Right lung (tissue), 10 donors: ENCODE data around the gene SVEP1. TPM values are rescaled to one million over a fixed set of nuclear protein-coding genes. Genes with fewer than 3 reads are reported as not detected.
"Not testable (repeated sequence)": the region's sequence is repeated elsewhere in the genome, so short reads cannot be mapped to it uniquely, and the experiment has no call there.

ENCODE experiments used
- DNase-seq, 2 donors: peaks; one replicate each; pipeline ENCODE4 v3.0.0-alpha.2; 2013
- long read RNA-seq, 8 donors: transcript quantifications; one replicate each; lab custom pipeline, GENCODE V29; 2026
- polyA plus RNA-seq, 5 donors: library from polyadenylated mRNA; unstranded; fragments of 120-200 nt; gene quantifications; one replicate each; pipeline versions ENCODE4 v1.2.1 to v1.2.3, GENCODE V29; 2013; ENCODE audit warnings: inconsistent platforms in 1 of 5, low replicate concordance in 1 of 5; ENCODE audit not compliant: insufficient read length in 5 of 5, insufficient read depth in 1 of 5

Gene SVEP1
- 10 to 100 TPM; 15.8 to 31.9 (median 27.7) TPM for polyA plus RNA-seq
- long read RNA-seq, donor 1, partial matches to known transcripts: 27 of 28 reads
- long read RNA-seq, donor 1, other reads (novel, unspliced or antisense): 0 of 28 reads
- long read RNA-seq, donor 2, partial matches to known transcripts: 10 of 10 reads
- long read RNA-seq, donor 2, other reads (novel, unspliced or antisense): 0 of 10 reads
- long read RNA-seq, donor 3, partial matches to known transcripts: 0 of 1 reads
- long read RNA-seq, donor 3, other reads (novel, unspliced or antisense): 0 of 1 reads
- long read RNA-seq, donor 4: 0 reads
- long read RNA-seq, donor 5, partial matches to known transcripts: 0 of 1 reads
- long read RNA-seq, donor 5, other reads (novel, unspliced or antisense): 0 of 1 reads
- long read RNA-seq, donor 6, partial matches to known transcripts: 18 of 19 reads
- long read RNA-seq, donor 6, other reads (novel, unspliced or antisense): 0 of 19 reads
- long read RNA-seq, donor 7: 0 reads
- long read RNA-seq, donor 8: 0 reads

DNA sequence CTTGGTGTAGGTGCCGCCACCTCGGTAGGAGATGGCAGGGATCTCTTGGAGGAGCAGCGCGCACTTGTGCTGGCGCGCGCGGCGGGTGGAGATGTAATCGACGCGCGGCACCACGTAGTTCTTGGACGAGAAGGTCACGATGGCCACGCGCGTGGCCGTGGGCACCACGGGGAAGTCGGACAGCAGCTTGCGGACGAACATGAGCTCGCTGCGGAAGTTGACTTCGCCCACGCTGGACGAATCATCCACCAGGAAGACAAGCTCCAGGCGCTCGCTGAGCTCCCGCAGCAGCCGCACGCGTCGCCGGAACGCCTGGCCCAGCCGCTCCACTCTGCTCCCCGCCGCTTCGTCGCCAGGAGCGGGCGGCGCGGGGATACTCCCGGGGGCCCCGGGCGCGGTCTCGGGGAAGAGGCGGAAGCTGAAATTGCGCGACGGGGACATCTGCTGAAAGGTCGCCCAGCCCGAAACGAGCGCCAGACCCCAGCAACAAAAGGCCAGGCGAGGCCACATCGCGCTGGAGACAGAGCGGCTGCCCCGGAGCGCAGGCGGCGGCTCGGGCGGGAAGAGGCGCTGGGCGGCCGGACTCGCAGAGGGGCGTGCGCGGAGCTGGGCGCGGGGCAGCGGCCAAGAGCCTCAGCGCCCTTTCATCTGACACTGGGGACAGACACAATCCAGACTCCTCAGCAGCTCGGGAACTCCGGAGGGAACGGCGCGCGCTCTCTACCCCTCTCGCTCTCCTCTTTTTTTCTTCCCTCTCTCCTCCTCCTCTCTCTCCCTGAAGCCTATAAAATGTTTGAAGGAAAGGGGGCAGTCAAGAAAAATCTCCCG is at the start of gene SVEP1:
Gene SVEP1, minus strand, starts transcription at position 708 of the 828 bp plus-strand sequence. Its CDS starts 198 bp downstream, at position 510.
- DNase-seq: peak; percentile 73 to 75

DNA sequence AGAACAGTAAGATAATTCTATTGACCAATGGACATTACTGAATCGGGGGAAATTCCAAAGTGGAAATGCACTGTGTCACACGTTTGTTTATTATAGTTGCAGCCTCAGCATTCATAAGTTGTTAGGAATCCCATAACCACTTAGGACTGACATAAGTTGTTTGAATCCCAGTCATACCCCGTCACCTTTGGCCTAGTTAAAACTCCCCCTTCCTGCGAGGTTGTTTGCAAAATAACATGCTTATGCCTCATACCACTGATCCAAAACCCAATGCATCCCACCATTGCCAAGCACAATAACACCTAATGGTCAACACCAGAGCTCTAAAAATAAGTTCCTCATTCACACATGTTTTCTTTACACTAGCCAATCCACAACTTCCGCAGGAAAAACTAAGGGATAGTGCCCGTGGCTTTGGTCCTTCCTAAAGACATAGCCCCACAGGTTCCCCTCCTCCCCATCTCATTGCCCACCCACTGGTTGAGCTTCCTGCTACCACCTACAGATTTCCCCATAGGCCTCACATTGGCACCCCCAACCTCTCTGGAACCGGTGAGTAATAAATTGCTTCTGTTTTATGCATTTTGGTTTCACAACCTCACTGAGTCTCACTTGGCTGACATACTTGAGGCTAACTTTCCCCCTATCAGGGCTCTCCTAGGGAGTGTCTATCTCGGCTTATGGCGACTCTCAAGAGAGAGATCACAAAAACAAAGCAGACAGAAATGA is 46.7 kb upstream of the SVEP1 start:
- no peak for DNase-seq

DNA sequence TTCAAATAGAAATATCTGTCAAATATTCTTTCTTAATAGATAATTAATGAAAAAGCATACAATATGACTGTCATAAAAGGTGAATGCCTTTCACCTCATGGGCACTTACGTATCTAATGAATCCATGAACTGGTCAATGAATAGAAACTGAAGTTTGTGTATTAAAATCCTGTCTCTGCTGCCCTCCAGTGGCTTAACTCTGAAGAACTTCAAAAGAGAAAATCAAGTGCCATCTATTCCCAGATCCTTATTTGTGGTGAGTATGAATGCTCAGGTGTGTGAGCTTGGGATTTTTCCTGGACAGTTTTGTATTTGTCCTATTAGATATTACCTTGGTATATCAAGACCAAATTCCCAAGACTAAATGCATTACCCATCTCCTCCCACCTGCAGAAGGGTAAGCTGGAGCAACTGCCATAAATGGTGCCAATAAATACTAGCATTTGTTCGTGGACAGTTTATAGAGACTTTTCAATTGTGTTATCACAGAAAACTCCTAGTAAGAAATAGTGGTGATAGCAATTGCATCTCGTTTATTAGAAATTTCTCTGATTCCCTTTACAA is 44.0 kb upstream of the SVEP1 start:
- peak; percentile 38 to 54 for DNase-seq

DNA sequence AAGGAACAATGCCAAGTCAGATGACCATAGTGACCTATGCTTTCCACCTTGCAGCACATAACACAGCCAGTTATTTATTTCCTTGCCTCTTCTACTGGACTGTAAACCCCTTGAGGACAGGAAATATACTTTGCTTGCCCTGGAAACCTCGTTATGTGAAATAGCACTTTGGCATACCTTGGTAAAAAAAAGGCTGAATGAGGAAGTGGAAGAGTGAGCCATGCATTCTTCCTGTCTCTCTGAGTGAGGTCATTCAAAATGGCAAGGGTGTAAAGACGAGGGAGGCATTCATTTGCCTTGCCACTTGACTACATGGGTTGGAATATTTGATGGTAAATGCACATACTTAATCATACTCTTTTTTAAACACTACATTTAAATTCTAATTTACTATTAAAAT is 42.8 kb upstream of the SVEP1 start:
- no peak for DNase-seq

DNA sequence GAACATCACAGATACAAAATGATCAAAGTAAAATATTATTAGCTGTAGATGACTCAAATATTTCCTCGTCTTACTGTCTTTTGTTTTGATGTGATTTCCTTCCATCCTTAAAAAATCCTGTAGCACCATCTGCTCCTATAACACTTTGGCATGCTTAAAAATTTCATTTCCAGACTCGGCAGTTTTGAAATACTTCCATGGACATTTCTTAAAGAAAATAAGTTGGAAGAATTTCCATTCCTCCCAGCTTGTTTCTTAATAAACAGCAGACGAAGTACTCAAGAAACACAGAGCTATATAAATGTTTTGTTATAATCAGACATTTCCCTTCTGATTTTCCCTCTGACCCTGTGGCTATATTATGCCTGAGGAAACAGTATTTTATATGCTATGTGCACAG is 41.2 kb upstream of the SVEP1 start:
- DNase-seq: peak; percentile 50 to 62

DNA sequence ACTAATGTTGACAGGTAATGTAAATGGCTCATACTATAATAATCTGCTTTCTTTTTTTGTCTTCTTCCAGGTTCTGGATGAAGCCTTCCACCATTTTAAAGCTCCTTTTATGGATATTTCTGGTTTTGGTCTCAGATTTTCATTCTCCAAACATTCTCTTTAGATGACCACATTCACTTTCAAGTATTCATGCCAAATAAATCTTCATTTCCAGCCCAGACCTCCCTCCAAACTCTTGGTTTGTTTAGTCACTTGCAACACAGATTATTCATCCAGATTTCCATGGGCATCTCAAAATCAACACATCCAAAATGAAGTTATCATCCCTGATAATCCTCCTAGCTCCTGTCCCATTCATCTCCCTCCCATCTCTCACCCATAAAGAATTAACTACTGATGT is 40.3 kb upstream of the SVEP1 start:
- no peak for DNase-seq

DNA sequence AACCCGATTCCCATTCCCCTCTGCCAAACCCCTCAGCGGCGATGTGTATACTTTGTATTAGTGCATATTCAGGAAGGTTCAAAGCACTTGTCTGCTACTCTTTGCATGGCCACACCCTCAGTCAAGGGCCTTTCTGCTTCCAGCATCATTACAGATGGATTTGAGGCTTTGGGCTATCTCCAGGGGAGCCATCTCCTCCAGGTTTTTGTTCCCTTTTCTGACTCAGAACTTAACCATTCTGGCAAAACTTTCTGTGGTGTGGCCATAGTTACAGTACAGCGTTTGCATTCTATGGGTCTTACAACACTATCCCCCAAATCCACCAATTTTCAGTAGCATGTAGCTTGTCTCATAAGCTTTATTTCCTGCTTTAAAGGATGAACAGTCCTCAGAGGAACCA is 36.0 kb upstream of the SVEP1 start:
- no peak for DNase-seq

DNA sequence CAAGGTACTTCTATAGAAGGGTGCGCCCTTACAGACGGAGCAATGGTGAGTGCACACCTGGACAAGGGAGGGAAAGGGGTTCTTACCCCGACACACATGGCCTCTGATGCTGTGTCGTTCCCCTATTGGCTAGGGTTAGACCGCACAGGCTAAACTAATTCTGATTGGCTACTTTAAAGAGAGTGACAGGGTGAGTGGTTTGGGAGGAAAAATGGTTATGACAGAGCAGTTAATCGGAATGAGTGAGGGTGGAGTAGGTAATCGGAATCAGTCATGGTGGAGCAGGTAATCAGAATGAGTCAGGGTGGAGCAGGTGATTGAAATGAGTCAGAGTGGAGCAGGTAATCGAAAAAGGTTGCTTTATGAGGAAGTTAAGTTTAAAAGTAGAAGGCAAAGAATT is 35.0 kb upstream of the SVEP1 start:
- not testable (repeated sequence) for DNase-seq

DNA sequence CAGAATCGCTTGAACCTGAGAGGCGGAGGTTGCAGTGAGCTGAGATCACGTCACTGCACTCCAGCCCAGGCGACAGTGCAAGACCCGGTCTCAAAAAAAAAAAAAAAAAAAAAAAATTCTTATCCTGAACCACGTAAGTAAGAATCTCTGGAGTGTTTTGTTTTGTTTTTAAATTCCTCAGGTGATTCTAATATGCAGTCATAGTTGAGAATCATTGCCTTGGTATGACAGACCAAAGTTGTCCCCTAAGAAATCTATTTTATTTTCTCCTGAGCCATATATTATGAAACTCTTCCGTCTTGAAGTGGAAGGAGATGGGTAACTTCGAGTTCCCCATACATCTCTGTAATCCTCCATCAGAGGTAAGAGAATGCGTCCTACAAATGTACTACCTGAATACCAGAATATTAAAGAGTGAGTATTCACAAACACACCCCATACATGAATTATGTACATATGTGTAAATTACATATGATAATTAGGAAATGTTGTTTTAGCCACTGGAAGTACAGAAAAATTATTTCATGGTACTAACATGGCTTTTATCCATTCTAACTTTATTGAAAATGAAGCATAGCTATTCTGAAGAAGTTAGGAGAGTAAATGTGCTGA is 26.7 kb upstream of the SVEP1 start:
- DNase-seq: no peak

DNA sequence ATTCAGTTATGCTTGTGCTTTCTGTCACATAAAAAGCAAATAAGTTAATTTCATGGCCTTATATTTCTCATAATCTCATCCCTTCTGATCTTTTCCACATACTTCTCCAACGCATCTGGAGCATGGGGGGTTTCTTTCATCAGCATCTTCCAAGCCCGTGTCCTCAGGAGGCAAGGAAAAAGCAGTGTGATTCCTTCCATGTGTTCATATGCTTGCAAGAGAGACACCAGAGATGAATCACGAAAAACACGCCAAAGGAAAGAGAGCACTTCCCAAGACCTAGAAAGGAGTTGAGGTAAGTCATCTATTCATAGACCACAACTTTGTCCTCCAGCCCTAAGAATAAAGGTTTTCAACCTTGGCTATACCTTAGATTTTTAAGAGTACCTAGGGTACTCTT is 26.0 kb upstream of the SVEP1 start:
- DNase-seq: no peak

DNA sequence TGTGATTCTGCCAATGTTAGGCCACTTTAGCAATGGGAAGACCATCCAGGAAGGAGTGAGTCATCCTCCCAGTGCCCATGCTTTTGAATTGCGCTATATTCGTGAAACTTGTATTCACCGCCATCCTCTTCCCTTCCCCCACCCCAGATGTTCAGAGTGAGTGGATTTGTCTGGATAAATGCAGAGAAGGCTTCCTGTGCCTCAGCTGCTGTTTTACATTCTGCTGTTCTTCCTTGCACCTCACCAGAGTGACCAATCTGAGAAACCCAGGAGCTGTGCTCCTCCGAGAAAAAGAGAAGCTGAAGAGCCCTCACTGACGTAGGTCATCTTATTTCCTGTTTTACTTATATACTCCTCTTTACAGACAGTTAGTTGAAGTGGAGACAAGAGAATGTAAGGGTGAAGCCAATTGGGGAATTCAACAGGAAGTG is 24.6 kb upstream of the SVEP1 start:
- DNase-seq: no peak

DNA sequence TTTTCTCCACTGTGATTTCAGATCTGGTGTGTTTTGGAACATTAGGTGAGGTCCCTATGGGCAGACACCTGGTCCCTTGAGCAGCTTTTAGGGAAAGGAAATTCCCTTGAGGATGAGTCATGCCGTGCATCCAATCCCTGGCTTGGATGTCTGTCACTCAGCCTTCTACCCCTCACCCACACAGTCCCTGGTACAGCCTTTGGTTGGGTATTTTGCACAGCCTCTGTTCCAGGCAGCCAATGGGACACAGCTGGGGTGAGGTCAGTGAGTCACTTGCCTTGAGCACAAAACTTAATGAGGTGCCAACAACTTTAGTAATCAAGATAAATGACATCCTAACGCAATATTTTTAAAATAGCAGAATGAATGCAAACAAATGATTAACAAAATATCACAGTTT is 22.7 kb upstream of the SVEP1 start:
- DNase-seq: no peak

DNA sequence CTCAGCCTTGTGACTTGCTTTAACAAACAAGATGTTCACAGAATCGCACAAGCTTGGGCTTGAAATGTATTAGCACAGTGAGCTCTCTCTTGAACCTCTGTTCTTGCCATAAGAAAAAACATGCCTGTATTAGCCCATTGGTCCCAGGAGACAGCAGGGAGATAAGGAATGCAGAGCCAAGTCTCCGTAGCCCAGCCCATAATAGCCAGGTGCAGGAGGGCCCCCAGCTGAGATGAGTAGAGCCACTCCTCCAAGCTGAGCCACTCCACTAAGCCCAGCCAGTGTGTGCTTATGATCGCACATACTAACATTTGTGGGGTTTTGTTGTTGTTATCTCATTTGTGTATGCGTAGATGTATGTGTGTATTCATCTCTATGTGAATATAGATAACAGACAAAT is 21.6 kb upstream of the SVEP1 start:
- no peak for DNase-seq

DNA sequence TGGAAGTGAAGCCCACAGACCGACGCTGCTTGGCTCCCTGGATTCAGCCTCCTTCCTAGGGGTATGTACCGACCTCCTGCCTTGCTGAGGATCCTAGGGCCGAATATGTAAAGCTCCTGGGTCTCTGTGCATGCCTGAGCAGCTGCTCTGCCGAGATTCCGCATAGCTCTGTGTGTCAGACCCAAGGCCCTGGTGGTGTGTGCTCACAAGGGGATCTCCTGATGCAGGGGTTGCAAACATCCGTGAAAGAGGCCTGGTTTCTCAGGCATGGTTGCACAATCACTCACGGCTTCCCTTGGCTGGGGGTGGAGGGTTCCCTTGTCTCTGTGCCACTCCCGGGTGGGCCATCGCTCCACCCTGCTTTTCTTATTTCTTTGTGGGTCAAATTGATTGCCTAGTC is 19.9 kb upstream of the SVEP1 start:
- no peak for DNase-seq

DNA sequence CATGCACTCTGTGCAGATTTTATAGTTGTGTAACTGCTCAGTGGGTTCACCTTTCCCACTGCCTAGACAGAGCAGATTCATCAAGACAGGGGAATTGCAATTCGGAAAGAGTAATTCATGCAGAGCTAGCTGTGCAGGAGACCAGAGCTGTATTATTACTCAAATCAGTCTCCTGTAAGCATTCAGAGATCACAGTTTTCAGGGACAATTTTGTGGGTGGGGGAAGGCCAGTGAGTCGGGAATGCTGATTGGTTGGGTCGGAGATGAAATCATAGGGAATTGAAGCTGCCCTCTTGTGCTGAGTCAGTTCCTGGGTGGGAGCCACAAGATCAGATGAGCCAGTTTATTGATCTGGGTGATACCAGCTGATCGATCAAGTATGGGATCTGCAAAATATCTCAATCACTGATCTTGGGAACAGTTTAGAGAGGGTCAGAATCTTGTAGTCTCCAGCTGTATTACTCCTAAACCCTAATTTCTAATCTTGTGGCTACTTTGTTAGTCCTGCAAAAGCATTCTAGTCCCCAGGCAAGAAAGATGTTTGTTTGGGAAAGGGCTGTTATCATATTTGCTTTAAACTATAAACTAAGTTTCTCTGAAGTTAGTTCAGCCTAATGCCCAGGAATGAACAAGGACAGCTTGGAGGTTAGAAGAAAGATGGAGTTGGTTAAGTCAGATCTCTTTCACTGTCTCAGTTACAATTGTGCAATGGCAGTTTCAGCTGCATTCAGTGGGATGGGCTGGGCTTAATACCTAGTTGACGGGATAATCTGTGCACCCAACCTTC is 12.7 kb upstream of the SVEP1 start:
- DNase-seq: no peak

DNA sequence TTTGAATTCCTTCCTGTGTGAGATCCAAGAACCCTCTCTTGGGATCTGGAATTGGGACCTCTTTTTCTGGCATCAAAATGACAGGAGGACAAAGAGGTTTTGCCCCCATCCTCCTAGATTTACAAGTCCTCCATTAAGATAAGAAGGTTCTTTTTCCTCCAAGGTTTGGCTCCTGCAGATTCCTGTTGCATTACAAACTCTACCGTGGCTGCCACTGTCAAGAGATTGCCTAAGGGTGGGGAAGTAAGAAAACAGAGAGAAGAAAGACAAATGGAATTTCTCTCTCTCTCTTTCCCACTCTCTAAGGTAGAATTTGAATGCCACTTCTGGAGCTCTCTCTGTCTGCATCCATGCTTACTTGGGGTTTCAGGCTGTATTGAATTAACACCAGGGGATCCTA is 12.0 kb upstream of the SVEP1 start:
- DNase-seq: no peak

DNA sequence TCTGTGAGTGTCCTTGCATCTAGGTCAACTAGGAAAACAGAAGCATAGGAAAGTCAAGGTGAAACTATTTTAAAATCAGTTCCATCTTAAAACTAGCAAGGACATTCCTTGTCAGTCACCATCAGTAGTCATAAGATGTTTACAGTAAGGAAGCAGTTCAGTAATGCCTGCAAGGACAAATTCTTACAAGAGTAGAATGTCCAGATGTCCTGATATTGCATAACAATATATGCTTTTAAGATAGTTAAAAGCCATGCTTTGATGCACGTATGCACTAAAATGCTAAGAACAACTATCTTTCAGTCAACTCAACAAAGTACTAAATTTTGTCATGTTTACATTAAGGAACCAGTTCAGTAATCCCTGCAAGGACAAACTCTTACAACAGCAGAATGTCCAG is 11.3 kb upstream of the SVEP1 start:
- DNase-seq: no peak

DNA sequence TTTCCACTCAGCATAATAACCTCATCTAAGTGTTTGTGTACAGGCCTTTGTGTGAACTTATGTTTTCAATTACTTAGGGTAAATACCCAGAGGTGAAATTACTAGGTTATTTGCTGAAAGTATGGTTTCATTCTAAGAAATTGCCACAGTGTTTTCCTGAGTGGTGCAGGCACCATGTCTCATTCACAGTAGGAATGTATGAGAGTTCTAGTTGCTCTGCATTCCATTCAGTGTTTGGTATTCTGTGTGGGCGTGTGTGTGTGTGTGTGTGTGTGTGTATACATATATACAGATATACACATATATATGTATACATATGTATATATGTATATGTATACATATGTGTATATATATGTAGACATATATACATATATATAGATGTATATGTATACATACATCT is 8.8 kb upstream of the SVEP1 start:
- DNase-seq: no peak

DNA sequence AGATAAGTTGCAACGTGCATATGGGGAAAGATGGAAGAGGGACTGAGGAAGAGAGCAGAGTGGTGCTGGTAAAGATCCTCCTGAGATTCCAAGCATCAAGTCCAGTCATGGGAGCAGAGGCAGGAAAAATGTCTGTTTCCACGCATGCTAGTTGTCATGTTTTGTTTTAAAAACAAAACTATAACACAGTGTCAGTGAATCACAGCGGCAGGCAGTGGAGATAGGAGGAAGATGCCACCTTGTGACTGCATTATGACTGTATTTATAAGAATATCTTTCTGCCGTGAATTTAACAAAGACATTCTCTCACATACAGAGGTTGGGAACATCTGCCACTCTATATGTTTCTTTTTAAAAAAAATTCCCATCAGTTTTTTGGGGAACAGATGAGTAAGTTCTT is 3.7 kb upstream of the SVEP1 start:
- DNase-seq: no peak

DNA sequence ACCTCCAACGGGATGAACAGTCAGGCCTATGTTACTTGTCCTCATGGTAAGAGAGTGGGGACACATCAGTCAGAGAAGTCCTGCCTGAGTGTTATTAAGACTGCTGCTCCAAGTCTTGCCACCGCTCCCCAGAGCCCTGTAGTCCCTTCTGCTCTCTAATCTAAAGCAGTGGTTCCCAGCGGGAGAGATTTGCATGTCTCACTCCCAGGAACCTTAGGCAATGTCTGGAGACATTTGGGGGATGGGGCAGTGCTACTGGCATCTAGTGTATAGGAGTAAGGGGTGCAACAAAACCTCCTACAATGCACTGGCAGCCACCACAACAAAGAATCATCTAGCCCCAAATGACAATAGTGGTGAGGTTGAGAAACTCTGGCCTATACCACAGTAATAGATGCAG is 2.6 kb upstream of the SVEP1 start:
- DNase-seq: no peak
